K562 (cell line): Measurements from ENCODE around the gene ZG16B. TPM values are rescaled to one million over a fixed set of nuclear protein-coding genes. Genes with fewer than 3 reads are reported as not detected.

ENCODE experiments used
- ATAC-seq: fragments of 200-7000 bp; cut with Tn5 transposase; 3 replicates; pipeline ENCODE4 v1.9.1; 2020; ENCODE audit warnings: moderate library complexity
- BruUV-seq: library from RNA; stranded (reverse); fragments of 400-500 nt; replicated peaks from 2 replicates; lab custom pipeline; 2021; lab: Mats Ljungman, UMichigan
- CTCF ChIA-PET: fragments of 300-600 bp; formaldehyde crosslinking; extraction: SDS; loops from one replicate; lab custom pipeline; 2021; ENCODE audit warnings: low intra/inter-chr PET ratio; lab: Yijun Ruan, JAX
- POLR2A ChIA-PET: fragments of 300-600, 350-650 bp; sonication (Branson Sonifier 250); formaldehyde crosslinking; extraction: SDS; loops from one replicate; lab custom pipeline; 2021; ENCODE audit warnings: antibody characterized with exemption, inconsistent platforms; lab: Yijun Ruan, JAX
- DNase-seq, 4 experiments: peaks; one replicate each; pipeline versions ENCODE4 v3.0.0 to v3.0.0-alpha.2; 2011 to 2018; ENCODE audit warnings: low spot score in 3 of 4, mixed read lengths in 3 of 4; ENCODE audit errors: extremely low read depth in 1 of 4
- FAIRE-seq: peaks from 2 replicates; lab custom pipeline; 2011; peaks lifted over from hg19 to GRCh38; lab: Jason Lieb, UNC
- H2AFZ ChIP-seq: 2 replicates; pipeline ENCODE4 v1.6.0; 2011; ENCODE audit warnings: low read depth, low read length, control low read depth, inconsistent platforms
- H3K27ac ChIP-seq: fragments of 200-600 bp; 3 replicates; pipeline ENCODE4 v1.8.0; 2011; ENCODE audit warnings: low read depth, mild to moderate bottlenecking, control low read depth, inconsistent platforms, low read length, moderate library complexity, mixed read lengths; ENCODE audit errors: extremely low read depth
- H3K27me3 ChIP-seq, 2 experiments: fragments of 300-600 bp in 1 of 2; 2 replicates in 1 of 2; 3 replicates in 1 of 2; pipeline versions ENCODE4 v1.6.0 to v1.8.0; 2011; ENCODE audit warnings: inconsistent platforms in 2 of 2, low read length in 2 of 2, mild to moderate bottlenecking in 1 of 2, mixed read lengths in 1 of 2, moderate library complexity in 1 of 2; ENCODE audit not compliant: control insufficient read depth in 2 of 2, insufficient read depth in 2 of 2
- H3K36me3 ChIP-seq: fragments of 300-600 bp; 3 replicates; pipeline ENCODE4 v1.8.0; 2011; ENCODE audit warnings: mild to moderate bottlenecking, low read length, inconsistent platforms; ENCODE audit not compliant: control insufficient read depth, insufficient read depth
- H3K4me1 ChIP-seq, 2 experiments: fragments of 200-600 bp in 1 of 2; replicated peaks in 1 of 2; 2 replicates in 1 of 2; 3 replicates in 1 of 2; pipeline versions ENCODE4 v1.5.1 to v1.8.0; 2011; ENCODE audit warnings: inconsistent platforms in 2 of 2, low read length in 2 of 2, mild to moderate bottlenecking in 1 of 2, mixed read lengths in 1 of 2, moderate library complexity in 1 of 2; ENCODE audit not compliant: control insufficient read depth in 2 of 2, insufficient read depth in 2 of 2
- H3K4me2 ChIP-seq: 2 replicates; pipeline ENCODE4 v1.6.1; 2011; ENCODE audit warnings: low read length, control low read depth, inconsistent platforms, mixed read lengths; ENCODE audit not compliant: insufficient read depth
- H3K4me3 ChIP-seq: fragments of 200-600 bp; sonication (generic), shearing (Covaris generic); 2 replicates; pipeline ENCODE4 v1.5.1; 2016; ENCODE audit warnings: control low read depth, inconsistent platforms
- H3K79me2 ChIP-seq: fragments of 200-600 bp; 3 replicates; pipeline ENCODE4 v1.8.0; 2011; ENCODE audit warnings: low read length, inconsistent platforms; ENCODE audit not compliant: control insufficient read depth, insufficient read depth
- H3K9ac ChIP-seq, 2 experiments: 2 replicates each; pipeline versions ENCODE4 v1.6.0 to v1.6.1; 2011; ENCODE audit warnings: low read depth in 2 of 2, low read length in 2 of 2, control low read depth in 1 of 2, inconsistent platforms in 1 of 2, mild to moderate bottlenecking in 1 of 2, mixed read lengths in 1 of 2; ENCODE audit not compliant: insufficient read depth in 1 of 2
- H3K9me1 ChIP-seq: one replicate; pipeline ENCODE4 v1.6.0; 2011; ENCODE audit warnings: inconsistent platforms, mild to moderate bottlenecking, low read length, moderate library complexity; ENCODE audit not compliant: control insufficient read depth, insufficient read depth
- H3K9me3 ChIP-seq: replicated peaks from 2 replicates; pipeline ENCODE4 v1.5.1; 2011; ENCODE audit warnings: low read depth, low read length, inconsistent platforms; ENCODE audit not compliant: control insufficient read depth, insufficient read depth
- H4K20me1 ChIP-seq: replicated peaks from 2 replicates; pipeline ENCODE4 v1.6.1; 2011; ENCODE audit warnings: low read length, inconsistent platforms, mixed read lengths; ENCODE audit not compliant: control insufficient read depth, insufficient read depth
- ATF2 ChIP-seq: sonication (generic); formaldehyde crosslinking; IDR thresholded peaks from 2 replicates; pipeline ENCODE4 v1.8.1; 2022; ENCODE audit warnings: missing genetic modification reagents
- CHD4 ChIP-seq: fragments of 200-600 bp; sonication (generic); IDR thresholded peaks from 3 replicates; pipeline ENCODE4 v1.6.1; 2012; ENCODE audit warnings: low read depth, mild to moderate bottlenecking, mixed read lengths, low read length, inconsistent platforms; ENCODE audit not compliant: insufficient read depth, insufficient replicate concordance, poor library complexity, severe bottlenecking
- DDX20 ChIP-seq: fragments of 450-650 bp; IDR thresholded peaks from 2 replicates; pipeline ENCODE4 v1.6.1; 2016; ENCODE audit warnings: missing genetic modification characterization, low read depth, mild to moderate bottlenecking, missing compliant biosample characterization, moderate library complexity
- EGR1 ChIP-seq: fragments of 450-650 bp; conservative IDR thresholded peaks from 2 replicates; pipeline ENCODE4 v1.6.1; 2017; ENCODE audit warnings: mild to moderate bottlenecking
- GATAD2A ChIP-seq: fragments of 450-650 bp; IDR thresholded peaks from 2 replicates; pipeline ENCODE4 v1.6.1; 2017
- HLTF ChIP-seq: fragments of 450-650 bp; IDR thresholded peaks from 2 replicates; pipeline ENCODE4 v1.6.1; 2016
- MIER1 ChIP-seq: fragments of 450-650 bp; IDR thresholded peaks from 2 replicates; pipeline ENCODE4 v1.6.1; 2016; ENCODE audit warnings: antibody characterized with exemption, mild to moderate bottlenecking, low read depth
- MLLT1 ChIP-seq, 2 experiments: fragments of 450-650 bp; IDR thresholded peaks; 2 replicates each; pipeline ENCODE4 v1.6.1; 2016
- PHF20 ChIP-seq: fragments of 450-650 bp; IDR thresholded peaks from 2 replicates; pipeline ENCODE4 v1.6.1; 2018; ENCODE audit not compliant: partially characterized antibody
- ZBTB26 ChIP-seq: fragments of 450-650 bp; formaldehyde crosslinking; IDR thresholded peaks from 2 replicates; pipeline ENCODE4 v1.4.0; 2022; ENCODE audit warnings: missing genetic modification characterization
- WGBS: fragments of 100-300 bp; shearing (Covaris generic); methylation state at CpG from one replicate; pipeline ENCODE4 v1.1.6; 2016; ENCODE audit warnings: low coverage, mixed read lengths; ENCODE audit not compliant: insufficient coverage; ENCODE audit errors: missing lambda C conversion rate; 5-methylcytosine and 5-hydroxymethylcytosine counted together
- in situ Hi-C: fragments of 300-500 bp; cut with MboI; formaldehyde crosslinking; loops from 4 replicates; pipeline ENCODE4 v1.15.0; 2018; ENCODE audit warnings: inconsistent platforms, mixed read lengths
- intact Hi-C: fragments of 100-400 bp; cut with micrococcal nuclease; formaldehyde crosslinking; loops from 2 replicates; pipeline ENCODE4 v1.14.2; 2022
- polyA plus RNA-seq, 8 experiments: library from polyadenylated mRNA; depleted of rRNA in 4 of 8; stranded (reverse) in 5 of 8; unstranded in 3 of 8; fragments of >200 nt; fragmentation: Nextera tagmentation in 2 of 8; fragmentation: Illumina TruSeq in 1 of 8; extraction: Ambion mirVana in 2 of 8; extraction: Trizol in 1 of 8; gene quantifications; 2 replicates each; pipeline versions ENCODE4 v1.2.1 to v1.2.3, GENCODE V29; 2011 to 2014; ENCODE audit warnings: inconsistent platforms in 1 of 8, missing spikeins in 1 of 8
- total RNA-seq, 7 experiments: library from RNA; depleted of rRNA in 6 of 7; stranded (reverse); fragments of >200 nt in 6 of 7; fragmentation: Illumina TruSeq in 2 of 7; extraction: Trizol in 2 of 7; gene quantifications; 2 replicates each; pipeline versions ENCODE4 v1.2.1 to v1.2.3, GENCODE V29; 2011 to 2021; ENCODE audit warnings: low replicate concordance in 1 of 7

Gene ZG16B
- total and polyA plus RNA-seq, 9 of the 15 experiments (the other 6 are each of a cell fraction or from before 2014, with no cell fraction given) = 0.25 to 0.43 (median 0.34) TPM; not detected in 5

GRCh38 chr16:2855536-2855935, 25.4 kb downstream of the ZG16B start (continued):
- TF ChIP-seq CHD4 (no peak), ATF2 (CRISPR knock-in tag) (no peak)

- in situ Hi-C loops (no loop called here), intact Hi-C loops (no loop called here)
- no TSS peak for BruUV-seq
- peaks cover 7% of the 10 kb centered on the region for H3K9me3 ChIP-seq
- peak; percentile 47 to 85 (median 78) for DNase-seq
- no peak overlapping the region for H3K9ac ChIP-seq
- peaks cover 0 to 51% of the 10 kb centered on the region in 2 experiments; a peak in 3 of 5 replicates for H3K4me1 ChIP-seq
- TF ChIP-seq ZBTB26 (CRISPR knock-in tag) (peak; percentile 65; the same call in 1 of the 2 replicates), DDX20 (tag) (no peak), GATAD2A (no peak), HLTF (peak; percentile 21; the same call in 1 of the 2 replicates), EGR1 (peak; percentile 34), MIER1 (0 out of 2 replicates have a peak, but pooled peaks have one; percentile 50), MLLT1 (IDR thresholded peaks at IDR 0.05) (0 out of 4 replicates have a peak, but pooled peaks of 1 of the 2 experiments have one; percentile 47), PHF20 (no peak)
- TF ChIP-seq, all 486 proteins: peak for 5
- FAIRE-seq (peak; percentile 87), ATAC-seq (peak; percentile 94)
- Histone ChIP-seq H3K9me1 (no peaks in the 10 kb centered on the region), H3K79me2 (no peaks in the 10 kb centered on the region), H4K20me1 (no peaks in the 10 kb centered on the region), H3K27ac (no peak overlapping the region), H3K4me2 (no peak overlapping the region), H2AFZ (no peak overlapping the region), H3K36me3 (no peaks in the 10 kb centered on the region), H3K4me3 (no peak overlapping the region), H3K27me3 (peaks cover 0 to 28% of the 10 kb centered on the region in 2 experiments; a peak in 1 of 5 replicates)
- WGBS = 54% methylated on average over 8 of the region's 14 CpGs
- ChIA-PET POLR2A (interaction anchor here (0.5 to 1.2 kb wide), 3 partner anchors 27 to 985 kb away, joined by 3 to 4 read pairs (median 3); partner anchors contain the start of gene FLYWCH2), CTCF (no interaction called here)
Observed at GRCh38 chr16:2856061-2856670, 26.1 kb downstream of the ZG16B start.
